H9 (cell line): Measurements from ENCODE around the gene SDC3. TPM values are rescaled to one million over a fixed set of nuclear protein-coding genes. Genes with fewer than 3 reads are reported as not detected.

Source experiments
- DNase-seq: peaks from one replicate; pipeline ENCODE4 v3.0.0-alpha.2; 2017
- H2AFZ ChIP-seq: one replicate; pipeline ENCODE4 v1.6.1; 2013; ENCODE audit warnings: mild to moderate bottlenecking, low read length, control low read depth, moderate library complexity
- H2AK5ac ChIP-seq: 2 replicates; pipeline ENCODE4 v1.6.1; 2013; ENCODE audit warnings: low read length, control low read depth, mixed read lengths; ENCODE audit not compliant: insufficient read length
- H2BK120ac ChIP-seq: one replicate; pipeline ENCODE4 v1.6.1; 2013; ENCODE audit warnings: low read depth, mild to moderate bottlenecking, low read length, control low read depth, inconsistent platforms; ENCODE audit not compliant: poor library complexity, severe bottlenecking
- H2BK12ac ChIP-seq: 2 replicates; pipeline ENCODE4 v1.6.1; 2013; ENCODE audit warnings: low read length, control low read depth, mixed read lengths, low read depth; ENCODE audit not compliant: insufficient read length
- H2BK15ac ChIP-seq: 2 replicates; pipeline ENCODE4 v1.6.1; 2013; ENCODE audit warnings: low read depth, low read length, control low read depth
- H2BK20ac ChIP-seq: one replicate; pipeline ENCODE4 v1.6.1; 2013; ENCODE audit warnings: low read depth, mild to moderate bottlenecking, low read length, control low read depth, inconsistent platforms; ENCODE audit not compliant: poor library complexity, severe bottlenecking
- H2BK5ac ChIP-seq: 2 replicates; pipeline ENCODE4 v1.6.1; 2013; ENCODE audit warnings: low read length, control low read depth, mixed read lengths; ENCODE audit not compliant: insufficient read length
- H3K14ac ChIP-seq: 2 replicates; pipeline ENCODE4 v1.6.1; 2013; ENCODE audit warnings: low read length, control low read depth; ENCODE audit not compliant: insufficient read depth
- H3K18ac ChIP-seq: 2 replicates; pipeline ENCODE4 v1.6.1; 2013; ENCODE audit warnings: low read depth, mild to moderate bottlenecking, mixed read lengths, low read length, control low read depth; ENCODE audit not compliant: insufficient read length
- H3K23ac ChIP-seq: 2 replicates; pipeline ENCODE4 v1.6.1; 2013; ENCODE audit warnings: low read length, control low read depth, mixed read lengths, low read depth; ENCODE audit not compliant: insufficient read length
- H3K23me2 ChIP-seq: 2 replicates; pipeline ENCODE4 v1.6.1; 2013; ENCODE audit warnings: low read depth, mild to moderate bottlenecking, mixed read lengths, low read length, control low read depth; ENCODE audit not compliant: insufficient read length, poor library complexity, severe bottlenecking
- H3K27ac ChIP-seq: 2 replicates; pipeline ENCODE4 v1.5.1; 2013; ENCODE audit warnings: low read length, control low read depth, mixed read lengths, low read depth; ENCODE audit not compliant: insufficient read length
- H3K27me3 ChIP-seq: 2 replicates; pipeline ENCODE4 v1.6.1; 2013; ENCODE audit warnings: low read length, control low read depth, inconsistent platforms; ENCODE audit not compliant: insufficient read depth
- H3K4ac ChIP-seq: 2 replicates; pipeline ENCODE4 v1.6.1; 2013; ENCODE audit warnings: low read depth, mild to moderate bottlenecking, control low read depth, inconsistent platforms, low read length, moderate library complexity
- H3K4me1 ChIP-seq: 2 replicates; pipeline ENCODE4 v1.6.1; 2013; ENCODE audit warnings: low read length, control low read depth, inconsistent platforms; ENCODE audit not compliant: insufficient read depth
- H3K4me2 ChIP-seq: 2 replicates; pipeline ENCODE4 v1.6.1; 2013; ENCODE audit warnings: low read length, control low read depth, mixed read lengths; ENCODE audit not compliant: insufficient read length, insufficient read depth
- H3K56ac ChIP-seq: 2 replicates; pipeline ENCODE4 v1.6.1; 2013; ENCODE audit warnings: low read depth, mild to moderate bottlenecking, mixed read lengths, low read length, control low read depth; ENCODE audit not compliant: insufficient read length
- H3K79me1 ChIP-seq: 2 replicates; pipeline ENCODE4 v1.6.1; 2013; ENCODE audit warnings: low read depth, mild to moderate bottlenecking, moderate library complexity, low read length, control low read depth, inconsistent platforms; ENCODE audit not compliant: insufficient read depth, poor library complexity, severe bottlenecking
- H3K79me2 ChIP-seq: 2 replicates; pipeline ENCODE4 v1.6.1; 2013; ENCODE audit warnings: low read length, control low read depth, inconsistent platforms; ENCODE audit not compliant: insufficient read depth
- H3K9ac ChIP-seq: 2 replicates; pipeline ENCODE4 v1.6.1; 2013; ENCODE audit warnings: low read length, control low read depth, mixed read lengths; ENCODE audit not compliant: insufficient read length; ENCODE audit errors: extremely low read depth
- H3K9me3 ChIP-seq: one replicate; pipeline ENCODE4 v1.6.1; 2013; ENCODE audit warnings: low read depth, low read length, inconsistent platforms; ENCODE audit not compliant: control insufficient read depth
- H3T11ph ChIP-seq: one replicate; pipeline ENCODE4 v1.6.1; 2013; ENCODE audit warnings: mild to moderate bottlenecking, low read length, control low read depth, inconsistent platforms
- H4K20me1 ChIP-seq: one replicate; pipeline ENCODE4 v1.6.1; 2013; ENCODE audit not compliant: control insufficient read depth, insufficient read length, insufficient read depth
- H4K5ac ChIP-seq: 2 replicates; pipeline ENCODE4 v1.6.1; 2013; ENCODE audit warnings: low read depth, mild to moderate bottlenecking, mixed read lengths, low read length, control low read depth; ENCODE audit not compliant: insufficient read length
- H4K8ac ChIP-seq: replicated peaks from 2 replicates; pipeline ENCODE4 v1.6.1; 2013; ENCODE audit warnings: low read length, control low read depth, mixed read lengths, low read depth; ENCODE audit not compliant: insufficient read length
- H4K91ac ChIP-seq: 2 replicates; pipeline ENCODE4 v1.6.1; 2013; ENCODE audit warnings: low read depth, mild to moderate bottlenecking, moderate library complexity, mixed read lengths, low read length, control low read depth; ENCODE audit not compliant: insufficient read length
- H3K27ac Mint-ChIP-seq, 3 experiments: 2 replicates in 2 of 3; 3 replicates in 1 of 3; pipeline ENCODE4 v1.8.0; 2020 to 2021; ENCODE audit warnings: mixed read lengths in 3 of 3, mild to moderate bottlenecking in 1 of 3, moderate library complexity in 1 of 3
- H3K27me3 Mint-ChIP-seq: 2 replicates; pipeline ENCODE4 v1.8.0; 2021; ENCODE audit warnings: low read depth, mild to moderate bottlenecking, moderate library complexity, mixed read lengths
- H3K36me3 Mint-ChIP-seq, 3 experiments: 2 replicates in 2 of 3; 3 replicates in 1 of 3; pipeline ENCODE4 v1.8.0; 2020 to 2021; ENCODE audit warnings: low read depth in 3 of 3, mixed read lengths in 3 of 3; ENCODE audit not compliant: insufficient read depth in 1 of 3
- H3K4me1 Mint-ChIP-seq, 2 experiments: 2 replicates each; pipeline ENCODE4 v1.8.0; 2020; ENCODE audit warnings: mixed read lengths in 2 of 2
- H3K4me3 Mint-ChIP-seq, 2 experiments: 2 replicates in 1 of 2; 3 replicates in 1 of 2; pipeline ENCODE4 v1.8.0; 2020 to 2021; ENCODE audit warnings: mild to moderate bottlenecking in 2 of 2, mixed read lengths in 2 of 2, moderate library complexity in 1 of 2
- H3K9me3 Mint-ChIP-seq, 2 experiments: 2 replicates in 1 of 2; 3 replicates in 1 of 2; pipeline ENCODE4 v1.8.0; 2020; ENCODE audit warnings: mild to moderate bottlenecking in 2 of 2, mixed read lengths in 2 of 2, moderate library complexity in 1 of 2
- CTCF ChIP-seq: fragments of 200-600 bp; sonication (generic); conservative IDR thresholded peaks from 3 replicates; pipeline ENCODE4 v1.8.0; 2021; ENCODE audit warnings: antibody characterized with exemption, mild to moderate bottlenecking
- WGBS: extraction: QIAGEN DNeasy Blood & Tissue Kit; methylation state at CpG from one replicate; pipeline ENCODE4 v1.1.7; 2013; ENCODE audit warnings: missing lambda C conversion rate, low lambda C conversion rate, mixed read lengths; ENCODE audit not compliant: insufficient read length; ENCODE audit errors: extremely low coverage; 5-methylcytosine and 5-hydroxymethylcytosine counted together
- total RNA-seq: library from RNA; stranded (reverse); gene quantifications from 2 replicates; pipeline ENCODE4 v1.2.1, GENCODE V29; 2021

SDC3 gene
- total RNA-seq, 1 experiment from 2014 or later, result 25.9 TPM

DNA sequence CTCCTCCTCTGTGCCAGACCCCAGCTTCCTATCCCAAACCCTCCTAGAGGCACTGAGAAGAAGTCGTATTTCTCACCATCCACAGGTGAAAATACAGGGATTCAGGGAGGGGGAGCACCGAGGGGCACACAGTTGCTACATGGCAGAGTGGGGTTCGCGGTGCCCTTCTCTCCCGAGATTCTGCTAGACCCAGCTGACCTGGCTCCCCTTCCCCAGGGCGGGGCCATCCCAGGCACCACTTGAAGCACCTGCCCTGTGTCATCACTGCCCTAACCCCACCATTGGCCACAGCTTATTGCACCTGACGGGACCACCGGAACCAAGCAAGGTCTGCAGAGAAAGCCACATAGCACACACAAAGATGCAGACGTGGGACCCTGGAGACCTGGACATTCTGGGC is 30.5 kb downstream of the SDC3 start:
- Histone ChIP-seq H2AK5ac (no peak overlapping the region), H2BK5ac (no peak overlapping the region), H3K27ac (no peak overlapping the region), H4K8ac (no peak overlapping the region), H3K18ac (no peak overlapping the region), H4K91ac (no peak overlapping the region), H3K79me1 (no peaks in the 10 kb centered on the region), H2BK120ac (no peak overlapping the region), H2BK20ac (no peak overlapping the region), H3K56ac (no peak overlapping the region), H3T11ph (no peak overlapping the region), H3K27me3 (no peaks in the 10 kb centered on the region), H3K23me2 (no peaks in the 10 kb centered on the region), H3K4ac (no peak overlapping the region), H2BK12ac (no peak overlapping the region), H4K5ac (no peak overlapping the region), H2BK15ac (no peak overlapping the region), H3K14ac (no peak overlapping the region), H4K20me1 (no peaks in the 10 kb centered on the region), H3K9me3 (peaks cover 3% of the 10 kb centered on the region), H3K4me2 (no peak overlapping the region), H3K9ac (no peak overlapping the region), H3K79me2 (no peaks in the 10 kb centered on the region), H2AFZ (no peak overlapping the region), H3K23ac (no peak overlapping the region), H3K4me1 (peaks cover 4% of the 10 kb centered on the region; the same call in 1 of the 2 replicates)
- DNase-seq, result no peak
- no peaks in the 10 kb centered on the region for H3K9me3 Mint-ChIP-seq
- H3K27me3 Mint-ChIP-seq, result no peaks in the 10 kb centered on the region
- peaks cover 27 to 39% of the 10 kb centered on the region in 2 experiments for H3K4me1 Mint-ChIP-seq
- WGBS, result no CpG with 5 or more reads among the region's 9 CpGs
- peaks cover 0 to 3% (median 0%) of the 10 kb centered on the region in 3 experiments; a peak in 1 of 7 replicates for H3K36me3 Mint-ChIP-seq
- TF ChIP-seq CTCF, result no peak
- no peak overlapping the region for H3K4me3 Mint-ChIP-seq
- peak overlapping the region in 2 of 3 experiments; percentile 18 to 32; a peak in 1 of 7 replicates for H3K27ac Mint-ChIP-seq
